ENCODE data around the gene PTPRD. TPM values are rescaled to one million over a fixed set of nuclear protein-coding genes. Genes with fewer than 3 reads are reported as not detected.

PTPRD gene
- polyA plus RNA-seq, 1 donor from 2014 or later = not detected

- no peaks in the 10 kb centered on the region for H3K27me3 Mint-ChIP-seq
- no peak overlapping the region for H3K4me3 Mint-ChIP-seq
- no peaks in the 10 kb centered on the region for H3K4me1 Mint-ChIP-seq
- H3K27ac Mint-ChIP-seq = no peak overlapping the region
- peaks cover 0 to 2% (median 0%) of the 10 kb centered on the region in 3 donors for H3K9me3 Mint-ChIP-seq
- no peaks in the 10 kb centered on the region for H3K36me3 Mint-ChIP-seq
These were observed 933.4 kb downstream of the PTPRD start for GRCh38 chr9:9679433-9679832.

GRCh38 chr9:9674461-9674860, 938.3 kb downstream of the PTPRD start:
- Mint-ChIP-seq H3K27ac (no peak overlapping the region), H3K9me3 (peaks cover 0 to 2% (median 0%) of the 10 kb centered on the region in 3 donors), H3K27me3 (no peaks in the 10 kb centered on the region), H3K4me1 (no peaks in the 10 kb centered on the region), H3K36me3 (no peaks in the 10 kb centered on the region), H3K4me3 (no peak overlapping the region)

GRCh38 chr9:9670454-9670853, 942.3 kb downstream of the PTPRD start:
- no peaks in the 10 kb centered on the region for H3K9me3 Mint-ChIP-seq
- H3K27ac Mint-ChIP-seq = no peak overlapping the region
- H3K4me3 Mint-ChIP-seq = no peak overlapping the region
- H3K4me1 Mint-ChIP-seq = no peaks in the 10 kb centered on the region
- H3K36me3 Mint-ChIP-seq = no peaks in the 10 kb centered on the region
- H3K27me3 Mint-ChIP-seq = no peaks in the 10 kb centered on the region

- H3K27ac Mint-ChIP-seq = no peak overlapping the region
- no peaks in the 10 kb centered on the region for H3K36me3 Mint-ChIP-seq
- H3K27me3 Mint-ChIP-seq = no peaks in the 10 kb centered on the region
- no peaks in the 10 kb centered on the region for H3K9me3 Mint-ChIP-seq
- H3K4me1 Mint-ChIP-seq = no peaks in the 10 kb centered on the region
- no peak overlapping the region for H3K4me3 Mint-ChIP-seq
These were observed 967.8 kb downstream of the PTPRD start for GRCh38 chr9:9645006-9645405.

GRCh38 chr9:9631284-9631683, 981.5 kb downstream of the PTPRD start:
- Mint-ChIP-seq H3K27me3 (no peaks in the 10 kb centered on the region), H3K36me3 (no peaks in the 10 kb centered on the region), H3K4me1 (no peaks in the 10 kb centered on the region), H3K4me3 (no peak overlapping the region), H3K9me3 (peaks cover 1 to 7% (median 4%) of the 10 kb centered on the region in 3 donors), H3K27ac (no peak overlapping the region)

- peaks cover 1 to 4% (median 3%) of the 10 kb centered on the region in 3 donors for H3K9me3 Mint-ChIP-seq
- no peaks in the 10 kb centered on the region for H3K27me3 Mint-ChIP-seq
- no peak overlapping the region for H3K4me3 Mint-ChIP-seq
- H3K4me1 Mint-ChIP-seq = no peaks in the 10 kb centered on the region
- no peak overlapping the region for H3K27ac Mint-ChIP-seq
- no peaks in the 10 kb centered on the region for H3K36me3 Mint-ChIP-seq
These were observed 987.6 kb downstream of the PTPRD start for GRCh38 chr9:9625248-9625647.

GRCh38 chr9:9623506-9623905, 989.3 kb downstream of the PTPRD start:
- H3K4me1 Mint-ChIP-seq = no peaks in the 10 kb centered on the region
- no peak overlapping the region for H3K27ac Mint-ChIP-seq
- H3K4me3 Mint-ChIP-seq = no peak overlapping the region
- no peaks in the 10 kb centered on the region for H3K36me3 Mint-ChIP-seq
- H3K27me3 Mint-ChIP-seq = no peaks in the 10 kb centered on the region
- H3K9me3 Mint-ChIP-seq = peaks cover 0 to 3% (median 1%) of the 10 kb centered on the region in 3 donors

- Mint-ChIP-seq H3K27me3 (no peaks in the 10 kb centered on the region), H3K4me1 (no peaks in the 10 kb centered on the region), H3K4me3 (peak overlapping the region in 1 of 4 donors; percentile 32), H3K27ac (no peak overlapping the region), H3K9me3 (peaks cover 0 to 1% (median 0%) of the 10 kb centered on the region in 3 donors), H3K36me3 (no peaks in the 10 kb centered on the region)
These were observed 991.4 kb downstream of the PTPRD start for GRCh38 chr9:9621355-9621940.

GRCh38 chr9:9620736-9621135, 992.1 kb downstream of the PTPRD start:
- peaks cover 0 to 1% (median 0%) of the 10 kb centered on the region in 3 donors for H3K9me3 Mint-ChIP-seq
- no peak overlapping the region for H3K27ac Mint-ChIP-seq
- no peaks in the 10 kb centered on the region for H3K4me1 Mint-ChIP-seq

GRCh38 chr9:9615086-9615485, 997.7 kb downstream of the PTPRD start:
- Mint-ChIP-seq H3K36me3 (no peaks in the 10 kb centered on the region), H3K27ac (no peak overlapping the region), H3K4me3 (no peak overlapping the region), H3K4me1 (peaks cover 9 to 12% (median 12%) of the 10 kb centered on the region in 3 donors), H3K27me3 (peaks cover 2% of the 10 kb centered on the region), H3K9me3 (no peaks in the 10 kb centered on the region)

More at GRCh38 chr9:9620736-9621135, 992.1 kb downstream of the PTPRD start:
- Mint-ChIP-seq H3K36me3 (no peaks in the 10 kb centered on the region), H3K27me3 (no peaks in the 10 kb centered on the region), H3K4me3 (no peak overlapping the region)

- H3K4me3 Mint-ChIP-seq = no peak overlapping the region
- no peak overlapping the region for H3K27ac Mint-ChIP-seq
- H3K36me3 Mint-ChIP-seq = no peaks in the 10 kb centered on the region
- H3K9me3 Mint-ChIP-seq = no peaks in the 10 kb centered on the region
- H3K4me1 Mint-ChIP-seq = peaks cover 9 to 12% (median 12%) of the 10 kb centered on the region in 3 donors
- peaks cover 2% of the 10 kb centered on the region for H3K27me3 Mint-ChIP-seq
These were observed 998.2 kb downstream of the PTPRD start for GRCh38 chr9:9614607-9615006.

GRCh38 chr9:9612755-9613154, 1000.0 kb downstream of the PTPRD start:
- Mint-ChIP-seq H3K36me3 (no peaks in the 10 kb centered on the region), H3K4me3 (no peak overlapping the region), H3K9me3 (no peaks in the 10 kb centered on the region), H3K4me1 (peaks cover 11 to 12% (median 12%) of the 10 kb centered on the region in 3 donors), H3K27ac (peak overlapping the region in 1 of 3 donors; percentile 78), H3K27me3 (peaks cover 2% of the 10 kb centered on the region)

- peak overlapping the region in 2 of 4 donors; percentile 38 to 39 for H3K4me3 Mint-ChIP-seq
- no peaks in the 10 kb centered on the region for H3K36me3 Mint-ChIP-seq
- no peaks in the 10 kb centered on the region for H3K9me3 Mint-ChIP-seq
- peak overlapping the region in 2 of 3 donors; percentile 74 to 78 for H3K27ac Mint-ChIP-seq
- peaks cover 2% of the 10 kb centered on the region for H3K27me3 Mint-ChIP-seq
- peaks cover 11 to 12% (median 12%) of the 10 kb centered on the region in 3 donors for H3K4me1 Mint-ChIP-seq
These were observed 1000.5 kb downstream of the PTPRD start for GRCh38 chr9:9612270-9612669.

- H3K36me3 Mint-ChIP-seq = no peaks in the 10 kb centered on the region
- no peak overlapping the region for H3K27ac Mint-ChIP-seq
- H3K27me3 Mint-ChIP-seq = no peaks in the 10 kb centered on the region
- H3K4me1 Mint-ChIP-seq = peaks cover 2 to 5% (median 2%) of the 10 kb centered on the region in 3 donors
- H3K9me3 Mint-ChIP-seq = no peaks in the 10 kb centered on the region
- H3K4me3 Mint-ChIP-seq = no peak overlapping the region
These were observed 1007.1 kb downstream of the PTPRD start for GRCh38 chr9:9605681-9606080.

- no peaks in the 10 kb centered on the region for H3K36me3 Mint-ChIP-seq
- no peak overlapping the region for H3K27ac Mint-ChIP-seq
- H3K27me3 Mint-ChIP-seq = no peaks in the 10 kb centered on the region
- H3K4me3 Mint-ChIP-seq = no peak overlapping the region
- no peaks in the 10 kb centered on the region for H3K9me3 Mint-ChIP-seq
- H3K4me1 Mint-ChIP-seq = peaks cover 0 to 5% (median 2%) of the 10 kb centered on the region in 3 donors
These were observed 1009.5 kb downstream of the PTPRD start for GRCh38 chr9:9603345-9603744.

- Mint-ChIP-seq H3K27ac (no peak overlapping the region), H3K4me3 (no peak overlapping the region), H3K27me3 (no peaks in the 10 kb centered on the region), H3K36me3 (no peaks in the 10 kb centered on the region), H3K9me3 (peaks cover 0 to 1% (median 0%) of the 10 kb centered on the region in 3 donors), H3K4me1 (peaks cover 0 to 1% (median 0%) of the 10 kb centered on the region in 3 donors)
These were observed 1014.1 kb downstream of the PTPRD start for GRCh38 chr9:9598723-9599122.
